ENCODE results near the gene BPIFB6.

DNA sequence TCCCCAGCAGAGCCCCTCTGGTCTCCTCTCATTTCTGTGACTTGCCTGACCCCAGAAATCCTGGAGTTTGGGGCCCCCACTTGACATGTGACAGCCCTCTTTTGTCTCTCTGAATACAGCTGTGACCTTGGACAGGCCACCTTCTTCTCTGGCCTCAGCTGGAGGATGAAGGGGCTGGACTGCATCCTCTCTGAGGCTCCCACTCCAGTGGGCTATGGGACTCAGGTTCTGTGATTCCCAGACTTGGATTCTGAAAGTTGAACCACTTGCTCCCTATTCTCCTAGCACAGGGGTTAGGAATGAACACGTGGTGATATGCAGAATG lies 31.3 kb downstream of the BPIFB6 start:
- TF ChIP-seq, protein P1, sequence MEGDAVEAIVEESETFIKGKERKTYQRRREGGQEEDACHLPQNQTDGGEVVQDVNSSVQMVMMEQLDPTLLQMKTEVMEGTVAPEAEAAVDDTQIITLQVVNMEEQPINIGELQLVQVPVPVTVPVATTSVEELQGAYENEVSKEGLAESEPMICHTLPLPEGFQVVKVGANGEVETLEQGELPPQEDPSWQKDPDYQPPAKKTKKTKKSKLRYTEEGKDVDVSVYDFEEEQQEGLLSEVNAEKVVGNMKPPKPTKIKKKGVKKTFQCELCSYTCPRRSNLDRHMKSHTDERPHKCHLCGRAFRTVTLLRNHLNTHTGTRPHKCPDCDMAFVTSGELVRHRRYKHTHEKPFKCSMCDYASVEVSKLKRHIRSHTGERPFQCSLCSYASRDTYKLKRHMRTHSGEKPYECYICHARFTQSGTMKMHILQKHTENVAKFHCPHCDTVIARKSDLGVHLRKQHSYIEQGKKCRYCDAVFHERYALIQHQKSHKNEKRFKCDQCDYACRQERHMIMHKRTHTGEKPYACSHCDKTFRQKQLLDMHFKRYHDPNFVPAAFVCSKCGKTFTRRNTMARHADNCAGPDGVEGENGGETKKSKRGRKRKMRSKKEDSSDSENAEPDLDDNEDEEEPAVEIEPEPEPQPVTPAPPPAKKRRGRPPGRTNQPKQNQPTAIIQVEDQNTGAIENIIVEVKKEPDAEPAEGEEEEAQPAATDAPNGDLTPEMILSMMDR (IDR thresholded peaks at IDR 0.05), result no peak
- TF ChIP-seq POLR2A (IDR thresholded peaks at IDR 0.05), result no peak
- no peak for TF ChIP-seq POLR2AphosphoS5 (IDR thresholded peaks at IDR 0.05)
- no peak for TF ChIP-seq EP300 (IDR thresholded peaks at IDR 0.05)
